ENCODE data around the gene ERICH2. TPM values are rescaled to one million over a fixed set of nuclear protein-coding genes. Genes with fewer than 3 reads are reported as not detected.

Gene ERICH2
- polyA plus RNA-seq, 1 experiment: not detected

DNA sequence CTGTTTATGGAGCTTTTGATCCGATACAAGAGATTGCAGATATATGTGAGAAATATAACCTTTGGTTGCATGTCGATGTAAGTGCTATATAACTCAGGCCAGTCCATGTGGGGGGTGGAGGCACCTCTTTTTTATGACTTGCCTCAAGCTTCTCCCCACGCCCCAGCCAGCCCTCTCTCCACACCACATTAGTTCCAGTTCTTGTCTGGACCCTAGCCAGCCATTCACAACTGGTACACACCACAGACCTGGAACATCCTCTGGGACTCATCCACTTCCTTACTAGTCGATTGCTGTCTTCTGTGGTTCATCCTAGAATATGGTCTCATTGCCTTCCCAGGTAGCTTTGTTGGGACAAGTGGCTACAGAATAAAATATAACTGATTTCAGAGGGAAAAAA lies 77.5 kb downstream of the ERICH2 start:
- CTCF ChIA-PET: interaction anchor here (1.2 kb wide), 1 partner anchor 25 kb away, joined by 3 read pairs; no protein-coding TSS in a partner anchor
- POLR2A ChIA-PET: no interaction called here

More for the DNA sequence above, 77.5 kb downstream of the ERICH2 start:
- DNase-seq (ENCODE audit: low read depth, low spot score): no peak
- H3K27me3 ChIP-seq (ENCODE audit: control insufficient read depth, insufficient read depth, low read length): no peaks in the 10 kb centered on the region
- no peak overlapping the region for H3K4me3 ChIP-seq (ENCODE audit: low read depth, low read length)
- TF ChIP-seq, protein P1, sequence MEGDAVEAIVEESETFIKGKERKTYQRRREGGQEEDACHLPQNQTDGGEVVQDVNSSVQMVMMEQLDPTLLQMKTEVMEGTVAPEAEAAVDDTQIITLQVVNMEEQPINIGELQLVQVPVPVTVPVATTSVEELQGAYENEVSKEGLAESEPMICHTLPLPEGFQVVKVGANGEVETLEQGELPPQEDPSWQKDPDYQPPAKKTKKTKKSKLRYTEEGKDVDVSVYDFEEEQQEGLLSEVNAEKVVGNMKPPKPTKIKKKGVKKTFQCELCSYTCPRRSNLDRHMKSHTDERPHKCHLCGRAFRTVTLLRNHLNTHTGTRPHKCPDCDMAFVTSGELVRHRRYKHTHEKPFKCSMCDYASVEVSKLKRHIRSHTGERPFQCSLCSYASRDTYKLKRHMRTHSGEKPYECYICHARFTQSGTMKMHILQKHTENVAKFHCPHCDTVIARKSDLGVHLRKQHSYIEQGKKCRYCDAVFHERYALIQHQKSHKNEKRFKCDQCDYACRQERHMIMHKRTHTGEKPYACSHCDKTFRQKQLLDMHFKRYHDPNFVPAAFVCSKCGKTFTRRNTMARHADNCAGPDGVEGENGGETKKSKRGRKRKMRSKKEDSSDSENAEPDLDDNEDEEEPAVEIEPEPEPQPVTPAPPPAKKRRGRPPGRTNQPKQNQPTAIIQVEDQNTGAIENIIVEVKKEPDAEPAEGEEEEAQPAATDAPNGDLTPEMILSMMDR (IDR thresholded peaks at IDR 0.05; ENCODE audit: low read depth, low read length): no peak
- no peaks in the 10 kb centered on the region for H3K9me3 ChIP-seq (ENCODE audit: control insufficient read depth, insufficient read depth, low read length)
- H3K27ac ChIP-seq (ENCODE audit: low read depth, low read length): no peak overlapping the region

Small RNA genes within 50 kb of the gene (small RNA-seq; reads per million reads assigned to genes)
- gene RF00019 (ENCODE audit: insufficient read length, low read depth): not detected

Other genes starting within 250 kb of the ERICH2 start
- gene SP5, start 55.0 kb upstream of the ERICH2 start, polyA plus RNA-seq (2011; rRNA removed): not detected in 2 replicates
- not detected in 2 replicates for gene GAD1, start 46.5 kb downstream of the ERICH2 start, polyA plus RNA-seq (2011; rRNA removed)
- 173 and 222 TPM in 2 replicates for gene GORASP2, start 158.9 kb downstream of the ERICH2 start, polyA plus RNA-seq (2011; rRNA removed)